ENCODE results near the gene PRDM2. TPM values are rescaled to one million over a fixed set of nuclear protein-coding genes. Genes with fewer than 3 reads are reported as not detected.

The PRDM2 gene
- total RNA-seq, 2 experiments from 2014 or later, result 136 to 140 TPM

DNA sequence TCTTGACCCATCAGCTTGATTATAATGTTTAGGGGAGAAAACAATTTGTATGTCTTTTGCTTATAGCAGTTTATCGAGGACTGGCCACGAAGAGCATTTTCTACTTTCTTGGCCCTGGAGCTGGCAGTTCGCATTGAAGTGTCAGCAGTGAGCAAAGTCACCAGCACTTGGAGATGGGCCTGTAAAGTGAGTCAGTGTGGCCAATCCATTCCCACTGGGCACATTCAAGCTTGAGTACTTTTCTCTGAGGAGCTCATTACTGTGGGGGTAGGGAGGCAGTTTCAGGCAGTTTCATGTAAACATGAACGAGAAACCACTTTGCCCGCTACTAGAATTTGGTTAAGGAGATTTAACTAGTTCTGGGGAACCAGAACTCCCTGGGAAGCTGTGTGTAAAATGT is 164.8 kb downstream of the PRDM2 start:
- Histone ChIP-seq H3K4me3 (ENCODE audit: low read length) (no peak overlapping the region), H3K27ac (ENCODE audit: low read depth in 1 of 2, low read length in 2 of 2) (no peak overlapping the region), H3K9me3 (ENCODE audit: control insufficient read depth in 1 of 2, insufficient read depth in 1 of 2, low read length in 2 of 2) (no peaks in the 10 kb centered on the region), H3K36me3 (ENCODE audit: insufficient read depth, low read length) (no peaks in the 10 kb centered on the region), H3K4me1 (ENCODE audit: insufficient read depth, low read length) (no peaks in the 10 kb centered on the region), H3K27me3 (ENCODE audit: control insufficient read depth in 1 of 2, insufficient read depth in 2 of 2, low read length in 2 of 2) (peaks cover 0 to 9% of the 10 kb centered on the region in 2 experiments)
- peaks cover 34% of the 10 kb centered on the region for H3K27me3 Mint-ChIP-seq
- ChIA-PET POLR2A (no interaction called here), CTCF (no interaction called here)
- H3K4me3 Mint-ChIP-seq, result no peak overlapping the region
- no peak overlapping the region for H3K27ac Mint-ChIP-seq
- H3K4me1 Mint-ChIP-seq (ENCODE audit: low read depth), result no peaks in the 10 kb centered on the region
- TF ChIP-seq, protein P1, sequence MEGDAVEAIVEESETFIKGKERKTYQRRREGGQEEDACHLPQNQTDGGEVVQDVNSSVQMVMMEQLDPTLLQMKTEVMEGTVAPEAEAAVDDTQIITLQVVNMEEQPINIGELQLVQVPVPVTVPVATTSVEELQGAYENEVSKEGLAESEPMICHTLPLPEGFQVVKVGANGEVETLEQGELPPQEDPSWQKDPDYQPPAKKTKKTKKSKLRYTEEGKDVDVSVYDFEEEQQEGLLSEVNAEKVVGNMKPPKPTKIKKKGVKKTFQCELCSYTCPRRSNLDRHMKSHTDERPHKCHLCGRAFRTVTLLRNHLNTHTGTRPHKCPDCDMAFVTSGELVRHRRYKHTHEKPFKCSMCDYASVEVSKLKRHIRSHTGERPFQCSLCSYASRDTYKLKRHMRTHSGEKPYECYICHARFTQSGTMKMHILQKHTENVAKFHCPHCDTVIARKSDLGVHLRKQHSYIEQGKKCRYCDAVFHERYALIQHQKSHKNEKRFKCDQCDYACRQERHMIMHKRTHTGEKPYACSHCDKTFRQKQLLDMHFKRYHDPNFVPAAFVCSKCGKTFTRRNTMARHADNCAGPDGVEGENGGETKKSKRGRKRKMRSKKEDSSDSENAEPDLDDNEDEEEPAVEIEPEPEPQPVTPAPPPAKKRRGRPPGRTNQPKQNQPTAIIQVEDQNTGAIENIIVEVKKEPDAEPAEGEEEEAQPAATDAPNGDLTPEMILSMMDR (IDR thresholded peaks at IDR 0.05), result no peak
- DNase-seq (no peak), ATAC-seq (ENCODE audit: poor library complexity) (no peak)
- intact Hi-C loops (cut with DNase I, micrococcal nuclease), result no loop called here
- H3K9me3 Mint-ChIP-seq, result no peaks in the 10 kb centered on the region
- no peaks in the 10 kb centered on the region for H3K36me3 Mint-ChIP-seq (ENCODE audit: low read depth)

GRCh38 chr1:13865851-13866250 is 165.9 kb downstream of the PRDM2 start:
- H3K9me3 Mint-ChIP-seq, result no peaks in the 10 kb centered on the region
- no peaks in the 10 kb centered on the region for H3K4me1 Mint-ChIP-seq (ENCODE audit: low read depth)
- TF ChIP-seq, protein P1 (IDR thresholded peaks at IDR 0.05), result no peak
- H3K4me3 ChIP-seq (ENCODE audit: low read length), result no peak overlapping the region
- no peaks in the 10 kb centered on the region for H3K36me3 ChIP-seq (ENCODE audit: insufficient read depth, low read length)
- no peak for ATAC-seq (ENCODE audit: poor library complexity)
- ChIA-PET CTCF (no interaction called here), POLR2A (no interaction called here)
- no peak for DNase-seq
- no peaks in the 10 kb centered on the region for H3K36me3 Mint-ChIP-seq (ENCODE audit: low read depth)
- no peaks in the 10 kb centered on the region for H3K4me1 ChIP-seq (ENCODE audit: insufficient read depth, low read length)
- H3K27me3 ChIP-seq (ENCODE audit: control insufficient read depth in 1 of 2, insufficient read depth in 2 of 2, low read length in 2 of 2), result peaks cover 0 to 9% of the 10 kb centered on the region in 2 experiments
- H3K27me3 Mint-ChIP-seq, result peaks cover 29% of the 10 kb centered on the region
- intact Hi-C loops (cut with DNase I, micrococcal nuclease), result no loop called here
- no peak overlapping the region for H3K4me3 Mint-ChIP-seq
- H3K27ac Mint-ChIP-seq, result no peak overlapping the region
- no peak overlapping the region for H3K27ac ChIP-seq (ENCODE audit: low read depth in 1 of 2, low read length in 2 of 2)
- H3K9me3 ChIP-seq (ENCODE audit: control insufficient read depth in 1 of 2, insufficient read depth in 1 of 2, low read length in 2 of 2), result no peaks in the 10 kb centered on the region

- ATAC-seq (ENCODE audit: poor library complexity) (no peak), DNase-seq (no peak)
- TF ChIP-seq, protein P1 (IDR thresholded peaks at IDR 0.05), result no peak
- Histone ChIP-seq H3K27ac (ENCODE audit: low read depth in 1 of 2, low read length in 2 of 2) (no peak overlapping the region), H3K9me3 (ENCODE audit: control insufficient read depth in 1 of 2, insufficient read depth in 1 of 2, low read length in 2 of 2) (no peaks in the 10 kb centered on the region), H3K4me3 (ENCODE audit: low read length) (no peak overlapping the region), H3K4me1 (ENCODE audit: insufficient read depth, low read length) (no peaks in the 10 kb centered on the region), H3K27me3 (ENCODE audit: control insufficient read depth in 1 of 2, insufficient read depth in 2 of 2, low read length in 2 of 2) (peaks cover 0 to 9% of the 10 kb centered on the region in 2 experiments), H3K36me3 (ENCODE audit: insufficient read depth, low read length) (no peaks in the 10 kb centered on the region)
- H3K27me3 Mint-ChIP-seq, result peaks cover 32% of the 10 kb centered on the region
- H3K4me1 Mint-ChIP-seq (ENCODE audit: low read depth), result no peaks in the 10 kb centered on the region
- H3K36me3 Mint-ChIP-seq (ENCODE audit: low read depth), result no peaks in the 10 kb centered on the region
- H3K4me3 Mint-ChIP-seq, result no peak overlapping the region
- H3K27ac Mint-ChIP-seq, result no peak overlapping the region
- H3K9me3 Mint-ChIP-seq, result no peaks in the 10 kb centered on the region
- ChIA-PET POLR2A (no interaction called here), CTCF (no interaction called here)
- intact Hi-C loops (cut with DNase I, micrococcal nuclease), result no loop called here
These were observed 167.6 kb downstream of the PRDM2 start for GRCh38 chr1:13867603-13868002.
